NCI-H1105 treated with DMSO at 0.1 percent for 48 hours (cell line): ENCODE results near the gene GREM1.

Experiments used
- DNase-seq: peaks from one replicate; lab custom pipeline; 2025; lab: John Stamatoyannopoulos, UW

Gene GREM1

GRCh38 chr15:32717426-32718226 is at the start of gene GREM1:
TSS of gene GREM1 (plus strand) at chr15:32718004. CDS start at chr15:32730691, 12,687 bp downstream.
- no peak for DNase-seq

DNA sequence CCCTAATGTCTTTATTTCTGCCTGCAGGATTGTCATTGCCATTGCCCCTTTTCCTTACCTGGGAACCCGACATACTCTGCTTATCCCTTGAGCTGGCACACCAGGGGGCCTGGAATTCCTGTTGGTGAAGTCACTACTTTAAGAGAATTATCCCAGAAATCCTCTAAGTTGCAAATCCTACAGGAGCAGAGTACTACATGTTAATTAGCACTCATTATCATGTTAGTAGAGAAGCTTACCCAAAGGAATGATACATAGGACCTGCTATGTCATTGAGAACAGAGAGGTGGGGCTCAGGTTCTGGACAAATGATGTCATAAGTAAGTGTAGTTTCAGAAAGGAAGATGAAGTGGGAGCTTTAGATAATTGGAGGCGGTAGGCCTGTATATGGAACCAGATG is 48.9 kb upstream of the GREM1 start:
- no peak for DNase-seq

- DNase-seq, result no peak
These were observed 47.8 kb upstream of the GREM1 start for GRCh38 chr15:32669896-32670611.

- DNase-seq, result no peak
These were observed 47.2 kb upstream of the GREM1 start for GRCh38 chr15:32670623-32671022.

- no peak for DNase-seq
These were observed 46.2 kb upstream of the GREM1 start for GRCh38 chr15:32671339-32672325.

GRCh38 chr15:32674681-32675080 is 43.1 kb upstream of the GREM1 start:
- DNase-seq, result no peak

GRCh38 chr15:32675466-32675865 is 42.3 kb upstream of the GREM1 start:
- DNase-seq, result no peak

GRCh38 chr15:32676169-32676568 is 41.6 kb upstream of the GREM1 start:
- peak; percentile 56 for DNase-seq

DNA sequence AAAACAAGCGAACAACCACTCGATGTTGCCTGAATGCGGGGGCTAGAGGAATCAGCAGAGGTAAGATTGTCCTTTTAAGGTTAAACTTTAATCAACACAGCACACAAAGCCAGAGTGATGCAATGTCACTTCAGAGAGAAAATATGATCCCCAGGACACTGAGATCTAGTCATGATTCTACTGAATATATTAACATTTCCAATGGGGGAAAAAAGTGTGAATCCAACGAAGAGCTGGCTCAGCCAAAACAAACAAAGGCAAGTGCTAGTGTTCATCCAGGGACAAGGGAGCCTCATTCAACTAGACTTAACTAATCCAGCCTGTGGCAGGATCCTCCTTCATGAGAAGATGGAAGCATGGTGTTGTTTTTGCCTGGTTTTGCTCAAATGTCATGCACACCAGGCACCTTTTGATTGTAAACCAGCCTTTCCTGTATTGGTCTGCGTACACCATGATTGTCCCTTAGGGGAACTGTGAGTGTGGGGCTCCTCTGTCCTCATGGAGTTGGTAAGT is 40.5 kb upstream of the GREM1 start:
- DNase-seq, result peak; percentile 70

GRCh38 chr15:32679298-32679690 is 38.5 kb upstream of the GREM1 start:
- DNase-seq, result no peak

DNA sequence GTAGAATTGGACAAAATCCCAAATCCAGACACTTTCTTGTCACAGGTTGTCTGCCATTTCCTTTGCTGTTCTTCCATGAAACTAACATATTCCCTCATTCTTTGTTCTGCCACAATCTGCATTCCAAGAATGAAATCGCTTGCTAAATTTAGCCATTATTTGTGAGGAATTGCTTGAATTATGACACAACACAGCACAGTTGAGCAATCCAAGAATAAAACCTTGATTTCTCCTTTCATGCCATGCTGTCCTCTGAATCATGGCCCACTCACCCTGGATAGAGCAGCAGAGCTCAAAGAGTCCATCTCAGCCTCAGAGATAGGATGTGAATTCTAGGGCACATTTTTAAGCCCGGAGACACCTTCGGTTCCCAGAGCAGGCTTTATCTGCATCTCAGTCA is 35.2 kb upstream of the GREM1 start:
- no peak for DNase-seq

DNA sequence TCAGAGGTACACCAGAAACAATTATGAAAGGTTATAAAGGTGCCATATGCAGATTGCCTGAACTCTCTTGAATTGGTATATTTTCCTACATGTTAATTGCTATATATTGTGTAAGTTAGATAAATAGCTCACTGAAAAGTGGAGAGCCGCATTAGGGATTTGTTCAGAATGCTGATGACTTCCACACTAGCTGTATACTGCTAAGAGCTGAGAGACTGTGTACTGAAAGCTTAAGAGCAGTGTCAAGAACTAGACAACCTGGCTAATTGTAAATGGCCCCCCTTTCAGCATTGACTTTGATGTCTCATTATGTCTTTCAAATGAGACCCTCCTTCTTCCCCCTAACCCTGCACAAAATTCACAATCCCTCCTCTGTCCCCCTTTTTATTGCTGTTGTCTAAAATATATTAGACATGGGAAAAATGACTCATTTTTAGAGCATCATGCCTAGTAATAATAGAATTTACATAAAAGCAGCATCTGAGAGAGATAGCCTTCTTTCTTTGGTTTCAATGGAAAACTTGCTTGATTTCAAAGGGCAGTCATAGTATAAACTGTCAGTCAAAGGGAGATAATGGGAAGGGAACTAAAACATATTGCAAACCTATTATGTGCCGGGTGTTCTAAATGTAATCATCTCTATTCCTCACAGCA is 34.7 kb upstream of the GREM1 start:
- no peak for DNase-seq

GRCh38 chr15:32683906-32684584 is 33.8 kb upstream of the GREM1 start:
- no peak for DNase-seq

DNA sequence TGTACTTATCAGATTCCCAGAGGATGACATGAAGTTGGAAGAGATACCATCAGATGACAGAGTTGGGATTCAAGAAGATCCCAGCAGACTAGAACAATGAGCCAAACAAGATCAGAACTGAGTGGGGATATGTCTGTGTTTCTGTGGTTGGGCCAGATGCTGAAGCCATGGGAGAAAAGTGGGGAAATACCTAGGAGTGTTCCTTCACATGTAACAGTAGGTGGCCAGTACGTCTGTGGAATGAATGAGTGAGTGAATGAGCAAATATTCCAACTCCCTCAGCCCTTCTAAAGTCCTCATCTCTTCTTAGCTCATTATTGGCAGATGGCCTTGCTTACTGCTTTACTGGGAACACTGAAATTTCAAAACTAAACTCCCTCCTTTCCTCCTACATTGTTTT is 32.2 kb upstream of the GREM1 start:
- no peak for DNase-seq

GRCh38 chr15:32687556-32687955 is 30.2 kb upstream of the GREM1 start:
- no peak for DNase-seq

DNA sequence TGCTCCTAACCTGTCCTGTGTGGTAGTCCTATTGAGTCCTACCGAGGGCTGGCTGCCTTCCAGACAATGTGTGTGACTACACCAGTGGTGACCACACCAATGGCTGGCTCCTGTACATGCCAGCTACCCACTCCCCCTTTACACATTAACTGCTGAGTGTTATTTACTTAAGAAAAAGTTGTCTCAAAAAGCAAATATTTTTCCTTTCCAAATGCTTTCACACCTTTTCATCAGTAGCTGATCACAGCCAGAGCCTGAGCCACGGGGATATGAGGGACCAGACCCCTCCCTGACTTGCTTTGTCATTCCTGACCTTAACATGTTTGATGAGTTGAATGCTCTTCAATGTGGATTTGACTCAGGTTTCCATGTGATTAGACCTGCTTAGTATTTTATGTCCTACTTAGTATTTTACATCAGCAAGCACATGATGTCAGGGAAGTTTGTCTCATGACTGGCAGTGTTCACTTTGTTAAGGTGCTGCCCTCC is 29.6 kb upstream of the GREM1 start:
- peak; percentile 1 for DNase-seq

- no peak for DNase-seq
These were observed 26.7 kb upstream of the GREM1 start for GRCh38 chr15:32690941-32691688.

GRCh38 chr15:32691689-32692038 is 26.1 kb upstream of the GREM1 start:
- DNase-seq, result no peak

- no peak for DNase-seq
These were observed 25.5 kb upstream of the GREM1 start for GRCh38 chr15:32692286-32692685.
